Measurements from ENCODE around the gene TSPAN11.

TSPAN11 gene

GRCh38 chr12:30953257-30953656 is 26.7 kb downstream of the TSPAN11 start:
- TF ChIP-seq, protein P1, sequence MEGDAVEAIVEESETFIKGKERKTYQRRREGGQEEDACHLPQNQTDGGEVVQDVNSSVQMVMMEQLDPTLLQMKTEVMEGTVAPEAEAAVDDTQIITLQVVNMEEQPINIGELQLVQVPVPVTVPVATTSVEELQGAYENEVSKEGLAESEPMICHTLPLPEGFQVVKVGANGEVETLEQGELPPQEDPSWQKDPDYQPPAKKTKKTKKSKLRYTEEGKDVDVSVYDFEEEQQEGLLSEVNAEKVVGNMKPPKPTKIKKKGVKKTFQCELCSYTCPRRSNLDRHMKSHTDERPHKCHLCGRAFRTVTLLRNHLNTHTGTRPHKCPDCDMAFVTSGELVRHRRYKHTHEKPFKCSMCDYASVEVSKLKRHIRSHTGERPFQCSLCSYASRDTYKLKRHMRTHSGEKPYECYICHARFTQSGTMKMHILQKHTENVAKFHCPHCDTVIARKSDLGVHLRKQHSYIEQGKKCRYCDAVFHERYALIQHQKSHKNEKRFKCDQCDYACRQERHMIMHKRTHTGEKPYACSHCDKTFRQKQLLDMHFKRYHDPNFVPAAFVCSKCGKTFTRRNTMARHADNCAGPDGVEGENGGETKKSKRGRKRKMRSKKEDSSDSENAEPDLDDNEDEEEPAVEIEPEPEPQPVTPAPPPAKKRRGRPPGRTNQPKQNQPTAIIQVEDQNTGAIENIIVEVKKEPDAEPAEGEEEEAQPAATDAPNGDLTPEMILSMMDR (IDR thresholded peaks at IDR 0.05; ENCODE audit: low read depth, low read length, missing control alignments), result no peak
- no peak for DNase-seq (ENCODE audit: extremely low read depth, low read depth)

DNA sequence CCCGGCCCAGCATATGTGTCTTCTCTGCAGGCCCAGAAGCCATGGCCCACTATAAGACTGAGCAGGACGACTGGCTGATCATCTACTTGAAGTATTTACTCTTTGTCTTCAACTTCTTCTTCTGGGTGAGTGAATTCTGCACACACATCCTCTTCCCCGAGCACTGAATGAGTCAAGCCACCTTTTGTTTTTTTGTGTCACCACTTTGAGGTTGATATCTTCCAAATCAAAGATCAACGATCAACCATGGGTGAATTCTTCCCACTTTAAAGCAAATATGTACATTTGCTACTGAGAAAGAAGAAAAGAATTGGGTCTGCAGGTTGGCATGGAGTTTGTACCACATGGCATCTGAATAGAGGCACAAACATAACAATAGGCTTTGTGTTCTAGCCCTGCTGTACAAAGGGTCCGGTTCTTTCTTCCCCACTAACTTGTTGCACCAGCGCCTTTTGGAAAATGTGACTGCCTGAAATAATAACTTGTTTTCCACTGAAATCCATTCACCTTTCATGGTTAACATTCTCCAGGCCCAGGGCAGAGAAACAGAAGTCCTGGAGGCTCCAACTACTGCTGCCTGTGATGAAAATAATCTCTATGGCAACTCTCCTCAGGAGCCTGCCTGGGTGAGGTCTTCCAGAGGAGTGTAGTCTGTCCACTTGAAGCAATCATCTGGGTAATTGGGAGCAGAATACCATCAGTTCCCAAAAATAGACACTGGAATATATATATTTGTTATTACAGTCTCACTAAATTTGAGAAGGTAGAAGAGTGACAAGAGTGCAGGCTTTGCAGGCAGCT is 27.6 kb downstream of the TSPAN11 start:
- H3K4me3 ChIP-seq (replicated peaks; ENCODE audit: low read depth, low read length), result no peak overlapping the region
- TF ChIP-seq, protein P1 (IDR thresholded peaks at IDR 0.05; ENCODE audit: low read depth, low read length, missing control alignments), result no peak

More at GRCh38 chr12:30953257-30953656, 26.7 kb downstream of the TSPAN11 start:
- no peak overlapping the region for H3K4me3 ChIP-seq (replicated peaks; ENCODE audit: low read depth, low read length)

DNA sequence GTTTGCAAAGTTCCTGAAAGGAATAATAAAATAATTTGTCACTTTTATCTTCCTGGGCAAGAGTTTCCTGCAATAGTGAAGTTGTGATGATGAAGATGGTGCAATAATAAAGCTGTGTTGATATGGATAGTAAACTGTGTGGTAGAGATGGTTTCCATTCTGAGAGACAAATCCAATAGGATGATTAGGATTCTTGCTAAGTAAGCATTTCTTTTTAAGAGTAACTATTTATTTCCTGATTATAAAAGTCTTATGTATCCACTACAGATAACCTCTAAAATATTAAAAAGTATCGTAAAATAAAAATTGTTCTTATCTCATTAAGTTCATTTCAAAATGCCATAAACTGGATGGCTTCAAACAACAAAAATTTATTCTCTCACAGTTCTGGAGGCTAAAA is 28.7 kb downstream of the TSPAN11 start:
- TF ChIP-seq, protein P1 (IDR thresholded peaks at IDR 0.05; ENCODE audit: low read depth, low read length, missing control alignments), result no peak
- DNase-seq (ENCODE audit: extremely low read depth, low read depth), result no peak
- H3K4me3 ChIP-seq (replicated peaks; ENCODE audit: low read depth, low read length), result no peak overlapping the region

More for the DNA sequence above, 27.6 kb downstream of the TSPAN11 start:
- DNase-seq (ENCODE audit: extremely low read depth, low read depth), result no peak

GRCh38 chr12:30959110-30959710 is 32.7 kb downstream of the TSPAN11 start:
- H3K4me3 ChIP-seq (replicated peaks; ENCODE audit: low read depth, low read length), result no peak overlapping the region
- TF ChIP-seq, protein P1 (IDR thresholded peaks at IDR 0.05; ENCODE audit: low read depth, low read length, missing control alignments), result no peak
- DNase-seq (ENCODE audit: extremely low read depth, low read depth), result no peak

DNA sequence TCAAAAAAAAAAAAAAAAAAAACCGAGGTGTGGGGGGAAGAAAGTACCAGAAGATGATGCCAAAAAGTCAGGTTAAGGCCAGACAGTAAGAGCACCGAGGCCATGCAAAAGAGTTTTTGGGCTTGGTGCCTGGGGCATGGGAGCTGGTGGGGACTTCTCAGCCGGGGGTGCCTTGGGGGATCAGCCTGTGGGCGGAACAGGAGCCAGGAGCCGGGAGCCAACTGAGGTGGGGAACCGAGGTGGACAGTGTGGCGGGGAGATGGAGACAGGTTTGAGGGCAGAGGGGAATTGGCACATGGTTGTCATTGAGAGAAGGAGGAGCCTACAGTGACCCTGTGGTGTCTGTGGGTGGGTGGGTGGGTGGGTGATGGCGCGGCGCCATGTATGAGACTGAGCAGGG is 33.2 kb downstream of the TSPAN11 start:
- TF ChIP-seq, protein P1 (IDR thresholded peaks at IDR 0.05; ENCODE audit: low read depth, low read length, missing control alignments), result no peak
- H3K4me3 ChIP-seq (replicated peaks; ENCODE audit: low read depth, low read length), result no peak overlapping the region
- DNase-seq (ENCODE audit: extremely low read depth, low read depth), result no peak

DNA sequence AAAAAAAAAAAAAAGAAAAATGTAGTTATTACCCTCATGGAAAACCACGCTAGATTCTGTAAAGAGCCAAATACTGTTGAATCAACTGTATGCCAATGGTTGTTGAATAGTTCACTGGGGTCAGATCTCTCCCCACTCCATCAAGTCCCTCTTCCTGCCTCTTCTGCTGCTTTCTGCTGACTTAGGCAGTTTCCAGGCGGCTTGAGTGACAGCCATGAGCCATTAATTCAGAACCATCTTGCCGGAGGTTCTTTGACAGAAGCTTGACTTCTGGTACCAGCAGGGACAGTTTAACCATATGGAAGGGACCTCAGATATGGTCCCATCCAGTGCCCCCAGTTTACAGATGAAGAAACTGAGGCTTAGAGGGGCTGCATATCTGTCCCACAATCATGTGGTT is 34.5 kb downstream of the TSPAN11 start:
- TF ChIP-seq, protein P1 (IDR thresholded peaks at IDR 0.05; ENCODE audit: low read depth, low read length, missing control alignments), result no peak
- H3K4me3 ChIP-seq (replicated peaks; ENCODE audit: low read depth, low read length), result no peak overlapping the region
- DNase-seq (ENCODE audit: extremely low read depth, low read depth), result no peak

All from HFF-Myc (cell line).